K562 (cell line): Measurements from ENCODE around the gene MRO. TPM values are rescaled to one million over a fixed set of nuclear protein-coding genes. Genes with fewer than 3 reads are reported as not detected.

Source experiments
- ATAC-seq: fragments of 200-7000 bp; cut with Tn5 transposase; 3 replicates; pipeline ENCODE4 v1.9.1; 2020; ENCODE audit warnings: moderate library complexity
- BruUV-seq: library from RNA; stranded (reverse); fragments of 400-500 nt; replicated peaks from 2 replicates; lab custom pipeline; 2021; lab: Mats Ljungman, UMichigan
- CTCF ChIA-PET: fragments of 300-600 bp; formaldehyde crosslinking; extraction: SDS; loops from one replicate; lab custom pipeline; 2021; ENCODE audit warnings: low intra/inter-chr PET ratio; lab: Yijun Ruan, JAX
- POLR2A ChIA-PET: fragments of 300-600, 350-650 bp; sonication (Branson Sonifier 250); formaldehyde crosslinking; extraction: SDS; loops from one replicate; lab custom pipeline; 2021; ENCODE audit warnings: antibody characterized with exemption, inconsistent platforms; lab: Yijun Ruan, JAX
- DNase-seq, 4 experiments: peaks; one replicate each; pipeline versions ENCODE4 v3.0.0 to v3.0.0-alpha.2; 2011 to 2018; ENCODE audit warnings: low spot score in 3 of 4, mixed read lengths in 3 of 4; ENCODE audit errors: extremely low read depth in 1 of 4
- FAIRE-seq: peaks from 2 replicates; lab custom pipeline; 2011; peaks lifted over from hg19 to GRCh38; lab: Jason Lieb, UNC
- H2AFZ ChIP-seq: 2 replicates; pipeline ENCODE4 v1.6.0; 2011; ENCODE audit warnings: low read depth, low read length, control low read depth, inconsistent platforms
- H3K27ac ChIP-seq: fragments of 200-600 bp; 3 replicates; pipeline ENCODE4 v1.8.0; 2011; ENCODE audit warnings: low read depth, mild to moderate bottlenecking, control low read depth, inconsistent platforms, low read length, moderate library complexity, mixed read lengths; ENCODE audit errors: extremely low read depth
- H3K27me3 ChIP-seq, 2 experiments: fragments of 300-600 bp in 1 of 2; 2 replicates in 1 of 2; 3 replicates in 1 of 2; pipeline versions ENCODE4 v1.6.0 to v1.8.0; 2011; ENCODE audit warnings: inconsistent platforms in 2 of 2, low read length in 2 of 2, mild to moderate bottlenecking in 1 of 2, mixed read lengths in 1 of 2, moderate library complexity in 1 of 2; ENCODE audit not compliant: control insufficient read depth in 2 of 2, insufficient read depth in 2 of 2
- H3K36me3 ChIP-seq: fragments of 300-600 bp; 3 replicates; pipeline ENCODE4 v1.8.0; 2011; ENCODE audit warnings: mild to moderate bottlenecking, low read length, inconsistent platforms; ENCODE audit not compliant: control insufficient read depth, insufficient read depth
- H3K4me1 ChIP-seq, 2 experiments: fragments of 200-600 bp in 1 of 2; replicated peaks in 1 of 2; 2 replicates in 1 of 2; 3 replicates in 1 of 2; pipeline versions ENCODE4 v1.5.1 to v1.8.0; 2011; ENCODE audit warnings: inconsistent platforms in 2 of 2, low read length in 2 of 2, mild to moderate bottlenecking in 1 of 2, mixed read lengths in 1 of 2, moderate library complexity in 1 of 2; ENCODE audit not compliant: control insufficient read depth in 2 of 2, insufficient read depth in 2 of 2
- H3K4me2 ChIP-seq: 2 replicates; pipeline ENCODE4 v1.6.1; 2011; ENCODE audit warnings: low read length, control low read depth, inconsistent platforms, mixed read lengths; ENCODE audit not compliant: insufficient read depth
- H3K4me3 ChIP-seq: fragments of 200-600 bp; sonication (generic), shearing (Covaris generic); 2 replicates; pipeline ENCODE4 v1.5.1; 2016; ENCODE audit warnings: control low read depth, inconsistent platforms
- H3K79me2 ChIP-seq: fragments of 200-600 bp; 3 replicates; pipeline ENCODE4 v1.8.0; 2011; ENCODE audit warnings: low read length, inconsistent platforms; ENCODE audit not compliant: control insufficient read depth, insufficient read depth
- H3K9ac ChIP-seq, 2 experiments: 2 replicates each; pipeline versions ENCODE4 v1.6.0 to v1.6.1; 2011; ENCODE audit warnings: low read depth in 2 of 2, low read length in 2 of 2, control low read depth in 1 of 2, inconsistent platforms in 1 of 2, mild to moderate bottlenecking in 1 of 2, mixed read lengths in 1 of 2; ENCODE audit not compliant: insufficient read depth in 1 of 2
- H3K9me1 ChIP-seq: one replicate; pipeline ENCODE4 v1.6.0; 2011; ENCODE audit warnings: inconsistent platforms, mild to moderate bottlenecking, low read length, moderate library complexity; ENCODE audit not compliant: control insufficient read depth, insufficient read depth
- H3K9me3 ChIP-seq: replicated peaks from 2 replicates; pipeline ENCODE4 v1.5.1; 2011; ENCODE audit warnings: low read depth, low read length, inconsistent platforms; ENCODE audit not compliant: control insufficient read depth, insufficient read depth
- H4K20me1 ChIP-seq: replicated peaks from 2 replicates; pipeline ENCODE4 v1.6.1; 2011; ENCODE audit warnings: low read length, inconsistent platforms, mixed read lengths; ENCODE audit not compliant: control insufficient read depth, insufficient read depth
- CCNT2 ChIP-seq: IDR thresholded peaks from 2 replicates; pipeline ENCODE4 v1.6.1; 2011; ENCODE audit warnings: borderline replicate concordance, low read depth, mild to moderate bottlenecking, moderate library complexity, mixed read lengths, low read length; ENCODE audit not compliant: insufficient read length; ENCODE audit errors: extremely low read depth
- CHCHD3 ChIP-seq: fragments of 250-450 bp; sonication (Bioruptor Pico); IDR thresholded peaks from 2 replicates; pipeline ENCODE4 v2.1.2; 2022; ENCODE audit warnings: mild to moderate bottlenecking
- ETV5 ChIP-seq: sonication (generic); formaldehyde crosslinking; IDR thresholded peaks from 2 replicates; pipeline ENCODE4 v1.4.0; 2020; ENCODE audit warnings: low read depth, mild to moderate bottlenecking, missing genetic modification reagents
- FOS ChIP-seq: IDR thresholded peaks from 3 replicates; pipeline ENCODE4 v1.6.1; 2011; ENCODE audit not compliant: insufficient read length; ENCODE audit errors: extremely low read depth
- RREB1 ChIP-seq: fragments of 250-450 bp; sonication (Bioruptor Pico); IDR thresholded peaks from 2 replicates; pipeline ENCODE4 v1.4.0; 2020
- SREBF2 ChIP-seq: sonication (generic); formaldehyde crosslinking; IDR thresholded peaks from 2 replicates; pipeline ENCODE4 v1.4.0; 2020; ENCODE audit warnings: mild to moderate bottlenecking, missing genetic modification reagents
- YY1 ChIP-seq, 3 experiments: IDR thresholded peaks; 2 replicates each; pipeline ENCODE4 v1.6.1; 2011; ENCODE audit warnings: low read length in 2 of 3, mild to moderate bottlenecking in 2 of 3, moderate library complexity in 2 of 3, borderline replicate concordance in 1 of 3, control low read depth in 1 of 3, low read depth in 1 of 3; ENCODE audit not compliant: insufficient read depth in 3 of 3, insufficient replicate concordance in 2 of 3, control insufficient read depth in 1 of 3, insufficient read length in 1 of 3; ENCODE audit errors: extremely low read depth in 1 of 3
- ZKSCAN8 ChIP-seq: fragments of 200-800 bp; sonication (Bioruptor generic); IDR thresholded peaks from 2 replicates; pipeline ENCODE4 v1.6.1; 2016; ENCODE audit warnings: missing genetic modification characterization, missing compliant biosample characterization
- ZNF75A ChIP-seq: fragments of 450-650 bp; formaldehyde crosslinking; IDR thresholded peaks from 2 replicates; pipeline ENCODE4 v1.4.0; 2020; ENCODE audit warnings: mild to moderate bottlenecking
- WGBS: fragments of 100-300 bp; shearing (Covaris generic); methylation state at CpG from one replicate; pipeline ENCODE4 v1.1.6; 2016; ENCODE audit warnings: low coverage, mixed read lengths; ENCODE audit not compliant: insufficient coverage; ENCODE audit errors: missing lambda C conversion rate; 5-methylcytosine and 5-hydroxymethylcytosine counted together
- in situ Hi-C: fragments of 300-500 bp; cut with MboI; formaldehyde crosslinking; loops from 4 replicates; pipeline ENCODE4 v1.15.0; 2018; ENCODE audit warnings: inconsistent platforms, mixed read lengths
- intact Hi-C: fragments of 100-400 bp; cut with micrococcal nuclease; formaldehyde crosslinking; loops from 2 replicates; pipeline ENCODE4 v1.14.2; 2022
- polyA plus RNA-seq, 8 experiments: library from polyadenylated mRNA; depleted of rRNA in 4 of 8; stranded (reverse) in 5 of 8; unstranded in 3 of 8; fragments of >200 nt; fragmentation: Nextera tagmentation in 2 of 8; fragmentation: Illumina TruSeq in 1 of 8; extraction: Ambion mirVana in 2 of 8; extraction: Trizol in 1 of 8; gene quantifications; 2 replicates each; pipeline versions ENCODE4 v1.2.1 to v1.2.3, GENCODE V29; 2011 to 2014; ENCODE audit warnings: inconsistent platforms in 1 of 8, missing spikeins in 1 of 8
- total RNA-seq, 7 experiments: library from RNA; depleted of rRNA in 6 of 7; stranded (reverse); fragments of >200 nt in 6 of 7; fragmentation: Illumina TruSeq in 2 of 7; extraction: Trizol in 2 of 7; gene quantifications; 2 replicates each; pipeline versions ENCODE4 v1.2.1 to v1.2.3, GENCODE V29; 2011 to 2021; ENCODE audit warnings: low replicate concordance in 1 of 7

Gene MRO
- total and polyA plus RNA-seq, 9 of the 15 experiments (the other 6 are each of a cell fraction or from before 2014, with no cell fraction given), result 0.06 TPM; not detected in 8

DNA sequence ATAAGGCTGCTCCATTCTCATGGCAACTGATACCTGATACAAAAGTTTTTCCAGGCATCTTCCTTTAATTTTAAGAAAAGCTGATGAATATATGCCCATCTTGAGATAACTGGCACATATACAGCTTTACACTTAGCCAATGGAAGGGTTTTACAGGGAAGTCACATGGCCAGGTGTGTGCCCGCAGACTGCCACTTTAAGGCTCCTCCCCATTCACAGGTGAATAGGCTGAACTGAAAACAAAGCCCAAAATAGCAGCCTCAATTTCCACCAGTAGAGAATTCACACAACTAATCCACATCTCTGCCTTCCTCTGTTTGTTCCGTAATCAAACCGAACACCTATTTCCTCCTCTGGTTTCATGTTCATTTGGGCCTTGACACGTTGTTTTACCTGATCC lies 49.3 kb upstream of the MRO start:
- no peak overlapping the region for H3K4me3 ChIP-seq
- CTCF ChIA-PET, result no interaction called here
- H3K9me1 ChIP-seq, result no peaks in the 10 kb centered on the region
- no peak overlapping the region for H3K9ac ChIP-seq
- in situ Hi-C loops (no loop called here), intact Hi-C loops (no loop called here)
- FAIRE-seq, result no peak
- H2AFZ ChIP-seq, result no peak overlapping the region
- no peak for ATAC-seq
- peaks cover 0 to 4% of the 10 kb centered on the region in 2 experiments; a peak in 1 of 5 replicates for H3K4me1 ChIP-seq
- no peaks in the 10 kb centered on the region for H3K79me2 ChIP-seq
- POLR2A ChIA-PET, result interaction anchor here (0.6 kb wide), 1 partner anchor 1191 kb away, joined by 3 read pairs; no protein-coding TSS in a partner anchor
- H4K20me1 ChIP-seq, result no peaks in the 10 kb centered on the region
- H3K9me3 ChIP-seq, result no peaks in the 10 kb centered on the region
- no peak overlapping the region for H3K27ac ChIP-seq
- no peaks in the 10 kb centered on the region for H3K27me3 ChIP-seq
- WGBS, result 25% methylated on average over 4 of the region's 4 CpGs
- H3K4me2 ChIP-seq, result no peak overlapping the region
- no TSS peak for BruUV-seq
- H3K36me3 ChIP-seq, result no peaks in the 10 kb centered on the region
- DNase-seq, result no peak
- no peak for TF ChIP-seq FOS
- TF ChIP-seq CHCHD3, result no peak
- TF ChIP-seq RREB1, result no peak
- no peak for TF ChIP-seq SREBF2 (CRISPR knock-in tag)
- no peak for TF ChIP-seq YY1 (IDR thresholded peaks at IDR 0.05; ENCODE audit: borderline replicate concordance in 1 of 3, control insufficient read depth in 1 of 3, extremely low read depth in 1 of 3, insufficient read depth in 3 of 3, insufficient read length in 1 of 3, insufficient replicate concordance in 2 of 3, low read depth in 1 of 3, low read length in 2 of 3)
- no peak for TF ChIP-seq ETV5
- TF ChIP-seq ZKSCAN8 (CRISPR knock-in tag), result no peak
- TF ChIP-seq ZNF75A (CRISPR knock-in tag), result no peak
- TF ChIP-seq CCNT2, result no peak
